ENCODE data around the gene RPL14.

- TF ChIP-seq, protein P1, sequence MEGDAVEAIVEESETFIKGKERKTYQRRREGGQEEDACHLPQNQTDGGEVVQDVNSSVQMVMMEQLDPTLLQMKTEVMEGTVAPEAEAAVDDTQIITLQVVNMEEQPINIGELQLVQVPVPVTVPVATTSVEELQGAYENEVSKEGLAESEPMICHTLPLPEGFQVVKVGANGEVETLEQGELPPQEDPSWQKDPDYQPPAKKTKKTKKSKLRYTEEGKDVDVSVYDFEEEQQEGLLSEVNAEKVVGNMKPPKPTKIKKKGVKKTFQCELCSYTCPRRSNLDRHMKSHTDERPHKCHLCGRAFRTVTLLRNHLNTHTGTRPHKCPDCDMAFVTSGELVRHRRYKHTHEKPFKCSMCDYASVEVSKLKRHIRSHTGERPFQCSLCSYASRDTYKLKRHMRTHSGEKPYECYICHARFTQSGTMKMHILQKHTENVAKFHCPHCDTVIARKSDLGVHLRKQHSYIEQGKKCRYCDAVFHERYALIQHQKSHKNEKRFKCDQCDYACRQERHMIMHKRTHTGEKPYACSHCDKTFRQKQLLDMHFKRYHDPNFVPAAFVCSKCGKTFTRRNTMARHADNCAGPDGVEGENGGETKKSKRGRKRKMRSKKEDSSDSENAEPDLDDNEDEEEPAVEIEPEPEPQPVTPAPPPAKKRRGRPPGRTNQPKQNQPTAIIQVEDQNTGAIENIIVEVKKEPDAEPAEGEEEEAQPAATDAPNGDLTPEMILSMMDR (IDR thresholded peaks at IDR 0.05): no peak
- TF ChIP-seq POLR2A (IDR thresholded peaks at IDR 0.05) (no peak), EP300 (IDR thresholded peaks at IDR 0.05) (no peak)
These were observed 40.1 kb downstream of the RPL14 start for GRCh38 chr3:40497288-40497687.
